ENCODE measurements around the gene NANOG.
"Not testable (repeated sequence)": the region's sequence is repeated elsewhere in the genome, so short reads cannot be mapped to it uniquely, and the experiment has no call there.

GRCh38 chr12:7806319-7806718 lies 17.1 kb downstream of the NANOG start:
- not testable (repeated sequence) for TF ChIP-seq CTCF (IDR thresholded peaks at IDR 0.05; ENCODE audit: extremely low read depth in 1 of 2, insufficient read depth in 1 of 2, low read depth in 1 of 2, low read length in 2 of 2); EZH2 (IDR thresholded peaks at IDR 0.05; ENCODE audit: borderline replicate concordance, low read depth, low read length, severe bottlenecking); FOS (IDR thresholded peaks at IDR 0.05; ENCODE audit: borderline replicate concordance, insufficient read depth, low read length); POLR2AphosphoS5 (IDR thresholded peaks at IDR 0.05; ENCODE audit: insufficient read depth, low read depth, low read length); MYC (IDR thresholded peaks at IDR 0.05; ENCODE audit: low read depth, low read length); POLR2A (IDR thresholded peaks at IDR 0.05; ENCODE audit: low read depth, low read length)
- TF ChIP-seq, protein P1, sequence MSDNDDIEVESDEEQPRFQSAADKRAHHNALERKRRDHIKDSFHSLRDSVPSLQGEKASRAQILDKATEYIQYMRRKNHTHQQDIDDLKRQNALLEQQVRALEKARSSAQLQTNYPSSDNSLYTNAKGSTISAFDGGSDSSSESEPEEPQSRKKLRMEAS (IDR thresholded peaks at IDR 0.05; ENCODE audit: insufficient read depth, insufficient read length) = not testable (repeated sequence)
